H1 (cell line): ENCODE results near the gene SEL1L3. TPM values are rescaled to one million over a fixed set of nuclear protein-coding genes. Genes with fewer than 3 reads are reported as not detected.

Experiments
- CBX5 ChIP-seq: fragments of 300-800, 300-1000 bp; sonication (generic); IDR thresholded peaks from 2 replicates; pipeline ENCODE4 v1.7.1; 2016; ENCODE audit warnings: antibody characterized with exemption, low read length, low read depth
- CEBPB ChIP-seq: IDR thresholded peaks from 2 replicates; pipeline ENCODE4 v1.6.1; 2012; ENCODE audit warnings: low read depth, low read length
- EP300 ChIP-seq, 2 experiments: IDR thresholded peaks; 1 replicate in 1 of 2; 2 replicates in 1 of 2; pipeline ENCODE4 v1.6.1; 2011 to 2012; ENCODE audit warnings: low read depth in 2 of 2, low read length in 2 of 2, mild to moderate bottlenecking in 2 of 2, borderline replicate concordance in 1 of 2, inconsistent platforms in 1 of 2, moderate library complexity in 1 of 2
- NRF1 ChIP-seq: IDR thresholded peaks from 2 replicates; pipeline ENCODE4 v1.6.1; 2011; ENCODE audit warnings: mild to moderate bottlenecking, low read depth, low read length, improper control_type of control experiment
- SP2 ChIP-seq: IDR thresholded peaks from 2 replicates; pipeline ENCODE4 v1.6.1; 2012; ENCODE audit warnings: mild to moderate bottlenecking, low read length, inconsistent platforms
- TCF12 ChIP-seq: IDR thresholded peaks from 2 replicates; pipeline ENCODE4 v1.6.1; 2011; ENCODE audit warnings: low read depth, mild to moderate bottlenecking, low read length
- TEAD4 ChIP-seq: IDR thresholded peaks from 2 replicates; pipeline ENCODE4 v1.6.1; 2012; ENCODE audit warnings: low read depth, low read length, inconsistent platforms, mixed read lengths
- polyA plus RNA-seq, 7 experiments: library from polyadenylated mRNA; depleted of rRNA in 3 of 7; stranded (reverse) in 5 of 7; unstranded in 2 of 7; fragments of >200 nt in 5 of 7; fragments of 200-250 nt in 2 of 7; gene quantifications; 1 replicate in 5 of 7; 2 replicates in 1 of 7; 4 replicates in 1 of 7; pipeline versions ENCODE4 v1.2.1 to v1.2.3, GENCODE V29; 2011 to 2013; ENCODE audit warnings: missing spikeins in 2 of 7, mixed read lengths in 2 of 7
- total RNA-seq: library from RNA; stranded (reverse); fragmentation: NEBNext Ultra II Directional; extraction: Animal tissue kit (Norgen Biotek cat#: 25700); gene quantifications from 2 replicates; pipeline ENCODE4 v1.2.1, GENCODE V29; 2021
- TF ChIP-seq, protein P1 (sequence below): fragments of 300-600 bp; sonication (generic); IDR thresholded peaks from 2 replicates; pipeline ENCODE4 v1.7.1; 2012; ENCODE audit warnings: low read length, moderate library complexity, mild to moderate bottlenecking, inconsistent platforms; ENCODE audit not compliant: insufficient replicate concordance

The SEL1L3 gene
- total and polyA plus RNA-seq, 2 of the 8 experiments (the other 6 are each of a cell fraction or from before 2014, with no cell fraction given) = 18.2 to 54.0 TPM

GRCh38 chr4:25889589-25890503 lies 27.1 kb upstream of the SEL1L3 start (continued):
- TF ChIP-seq, protein P1, sequence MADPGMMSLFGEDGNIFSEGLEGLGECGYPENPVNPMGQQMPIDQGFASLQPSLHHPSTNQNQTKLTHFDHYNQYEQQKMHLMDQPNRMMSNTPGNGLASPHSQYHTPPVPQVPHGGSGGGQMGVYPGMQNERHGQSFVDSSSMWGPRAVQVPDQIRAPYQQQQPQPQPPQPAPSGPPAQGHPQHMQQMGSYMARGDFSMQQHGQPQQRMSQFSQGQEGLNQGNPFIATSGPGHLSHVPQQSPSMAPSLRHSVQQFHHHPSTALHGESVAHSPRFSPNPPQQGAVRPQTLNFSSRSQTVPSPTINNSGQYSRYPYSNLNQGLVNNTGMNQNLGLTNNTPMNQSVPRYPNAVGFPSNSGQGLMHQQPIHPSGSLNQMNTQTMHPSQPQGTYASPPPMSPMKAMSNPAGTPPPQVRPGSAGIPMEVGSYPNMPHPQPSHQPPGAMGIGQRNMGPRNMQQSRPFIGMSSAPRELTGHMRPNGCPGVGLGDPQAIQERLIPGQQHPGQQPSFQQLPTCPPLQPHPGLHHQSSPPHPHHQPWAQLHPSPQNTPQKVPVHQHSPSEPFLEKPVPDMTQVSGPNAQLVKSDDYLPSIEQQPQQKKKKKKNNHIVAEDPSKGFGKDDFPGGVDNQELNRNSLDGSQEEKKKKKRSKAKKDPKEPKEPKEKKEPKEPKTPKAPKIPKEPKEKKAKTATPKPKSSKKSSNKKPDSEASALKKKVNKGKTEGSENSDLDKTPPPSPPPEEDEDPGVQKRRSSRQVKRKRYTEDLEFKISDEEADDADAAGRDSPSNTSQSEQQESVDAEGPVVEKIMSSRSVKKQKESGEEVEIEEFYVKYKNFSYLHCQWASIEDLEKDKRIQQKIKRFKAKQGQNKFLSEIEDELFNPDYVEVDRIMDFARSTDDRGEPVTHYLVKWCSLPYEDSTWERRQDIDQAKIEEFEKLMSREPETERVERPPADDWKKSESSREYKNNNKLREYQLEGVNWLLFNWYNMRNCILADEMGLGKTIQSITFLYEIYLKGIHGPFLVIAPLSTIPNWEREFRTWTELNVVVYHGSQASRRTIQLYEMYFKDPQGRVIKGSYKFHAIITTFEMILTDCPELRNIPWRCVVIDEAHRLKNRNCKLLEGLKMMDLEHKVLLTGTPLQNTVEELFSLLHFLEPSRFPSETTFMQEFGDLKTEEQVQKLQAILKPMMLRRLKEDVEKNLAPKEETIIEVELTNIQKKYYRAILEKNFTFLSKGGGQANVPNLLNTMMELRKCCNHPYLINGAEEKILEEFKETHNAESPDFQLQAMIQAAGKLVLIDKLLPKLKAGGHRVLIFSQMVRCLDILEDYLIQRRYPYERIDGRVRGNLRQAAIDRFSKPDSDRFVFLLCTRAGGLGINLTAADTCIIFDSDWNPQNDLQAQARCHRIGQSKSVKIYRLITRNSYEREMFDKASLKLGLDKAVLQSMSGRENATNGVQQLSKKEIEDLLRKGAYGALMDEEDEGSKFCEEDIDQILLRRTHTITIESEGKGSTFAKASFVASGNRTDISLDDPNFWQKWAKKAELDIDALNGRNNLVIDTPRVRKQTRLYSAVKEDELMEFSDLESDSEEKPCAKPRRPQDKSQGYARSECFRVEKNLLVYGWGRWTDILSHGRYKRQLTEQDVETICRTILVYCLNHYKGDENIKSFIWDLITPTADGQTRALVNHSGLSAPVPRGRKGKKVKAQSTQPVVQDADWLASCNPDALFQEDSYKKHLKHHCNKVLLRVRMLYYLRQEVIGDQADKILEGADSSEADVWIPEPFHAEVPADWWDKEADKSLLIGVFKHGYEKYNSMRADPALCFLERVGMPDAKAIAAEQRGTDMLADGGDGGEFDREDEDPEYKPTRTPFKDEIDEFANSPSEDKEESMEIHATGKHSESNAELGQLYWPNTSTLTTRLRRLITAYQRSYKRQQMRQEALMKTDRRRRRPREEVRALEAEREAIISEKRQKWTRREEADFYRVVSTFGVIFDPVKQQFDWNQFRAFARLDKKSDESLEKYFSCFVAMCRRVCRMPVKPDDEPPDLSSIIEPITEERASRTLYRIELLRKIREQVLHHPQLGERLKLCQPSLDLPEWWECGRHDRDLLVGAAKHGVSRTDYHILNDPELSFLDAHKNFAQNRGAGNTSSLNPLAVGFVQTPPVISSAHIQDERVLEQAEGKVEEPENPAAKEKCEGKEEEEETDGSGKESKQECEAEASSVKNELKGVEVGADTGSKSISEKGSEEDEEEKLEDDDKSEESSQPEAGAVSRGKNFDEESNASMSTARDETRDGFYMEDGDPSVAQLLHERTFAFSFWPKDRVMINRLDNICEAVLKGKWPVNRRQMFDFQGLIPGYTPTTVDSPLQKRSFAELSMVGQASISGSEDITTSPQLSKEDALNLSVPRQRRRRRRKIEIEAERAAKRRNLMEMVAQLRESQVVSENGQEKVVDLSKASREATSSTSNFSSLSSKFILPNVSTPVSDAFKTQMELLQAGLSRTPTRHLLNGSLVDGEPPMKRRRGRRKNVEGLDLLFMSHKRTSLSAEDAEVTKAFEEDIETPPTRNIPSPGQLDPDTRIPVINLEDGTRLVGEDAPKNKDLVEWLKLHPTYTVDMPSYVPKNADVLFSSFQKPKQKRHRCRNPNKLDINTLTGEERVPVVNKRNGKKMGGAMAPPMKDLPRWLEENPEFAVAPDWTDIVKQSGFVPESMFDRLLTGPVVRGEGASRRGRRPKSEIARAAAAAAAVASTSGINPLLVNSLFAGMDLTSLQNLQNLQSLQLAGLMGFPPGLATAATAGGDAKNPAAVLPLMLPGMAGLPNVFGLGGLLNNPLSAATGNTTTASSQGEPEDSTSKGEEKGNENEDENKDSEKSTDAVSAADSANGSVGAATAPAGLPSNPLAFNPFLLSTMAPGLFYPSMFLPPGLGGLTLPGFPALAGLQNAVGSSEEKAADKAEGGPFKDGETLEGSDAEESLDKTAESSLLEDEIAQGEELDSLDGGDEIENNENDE = no peak
- TF ChIP-seq TCF12 (no peak), CEBPB (no peak), NRF1 (no peak), CBX5 (no peak), EP300 (IDR thresholded peaks at IDR 0.05; ENCODE audit: borderline replicate concordance in 1 of 2, low read depth in 2 of 2, low read length in 2 of 2) (no peak), TEAD4 (no peak), SP2 (no peak)
